Omental fat pad (tissue), 4 donors: ENCODE data around the gene C20orf141. TPM values are rescaled to one million over a fixed set of nuclear protein-coding genes. Genes with fewer than 3 reads are reported as not detected.
A peak's percentile ranks its signal among the peaks of the same experiment; 100 is the strongest.

Experiments used
- ATAC-seq: fragments of 150-250 bp; one replicate; pipeline ENCODE4 v1.9.1; 2016; ENCODE audit warnings: mild to moderate bottlenecking, moderate library complexity; ENCODE audit not compliant: low FRiP score
- DNase-seq: peaks from one replicate; pipeline ENCODE4 v3.0.0-alpha.2; 2019; ENCODE audit warnings: low spot score
- CTCF ChIP-seq, 3 donors: fragments of 450-650 bp; IDR thresholded peaks; one replicate each; pipeline ENCODE4 v1.5.1; 2016 to 2017; ENCODE audit warnings: antibody characterized with exemption in 3 of 3, mild to moderate bottlenecking in 3 of 3, moderate library complexity in 2 of 3
- total RNA-seq, 4 donors: library from RNA; depleted of rRNA; stranded (reverse); fragments of >200 nt; gene quantifications; one replicate each; pipeline ENCODE4 v1.1.0, GENCODE V29; 2016

The C20orf141 gene
- total RNA-seq, 4 donors from 2014 or later: 1.2 to 1.4 TPM; not detected in 2

- no peak for DNase-seq
- TF ChIP-seq CTCF (IDR thresholded peaks at IDR 0.05): no peak
- ATAC-seq: no peak
Measured at GRCh38 chr20:2839732-2840137, 24.9 kb downstream of the C20orf141 start.

DNA sequence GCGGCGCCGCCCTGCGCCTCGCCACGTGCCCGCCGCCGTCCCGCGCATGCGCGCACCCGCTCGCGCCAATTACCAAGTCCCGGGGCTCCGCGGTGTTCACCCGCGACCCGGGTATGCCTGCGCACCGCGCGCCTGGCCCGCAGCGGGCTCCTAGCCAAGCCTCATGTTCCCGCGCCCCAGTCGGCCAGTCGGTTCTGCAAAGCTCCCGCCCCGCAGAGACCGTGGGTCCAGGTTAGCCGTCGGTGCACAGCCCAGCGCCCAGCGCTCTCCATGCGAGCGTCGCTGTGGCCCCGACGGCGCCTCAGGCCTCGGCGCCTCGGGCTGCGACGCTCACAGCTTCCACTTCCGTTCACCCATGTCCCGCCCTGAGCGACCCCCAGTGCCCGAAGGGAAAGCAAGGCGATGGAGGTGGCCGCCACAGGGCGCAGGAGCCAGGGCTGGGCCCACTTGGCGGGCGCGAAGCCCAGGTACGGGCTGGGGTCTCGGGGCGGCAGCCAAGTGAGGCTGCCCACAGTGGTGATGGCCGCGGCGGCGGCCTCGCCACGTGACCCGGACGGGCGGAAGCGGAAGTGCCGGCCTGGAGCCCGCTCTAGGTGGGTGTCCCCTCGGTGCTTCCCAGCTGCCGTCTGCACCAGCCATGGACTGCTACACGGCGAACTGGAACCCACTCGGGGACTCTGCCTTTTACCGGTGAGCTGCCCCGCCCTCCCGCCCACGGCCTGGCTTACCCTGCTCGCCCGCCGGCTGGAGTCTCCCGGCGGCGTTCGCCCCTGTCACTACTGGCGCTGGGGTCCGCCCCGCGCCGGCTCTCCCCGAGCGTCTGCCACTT, 25.6 kb downstream of the C20orf141 start, which contains the start of the genes PCED1A and VPS16:
Gene PCED1A, minus strand, starts transcription at position 518 of the 829 bp plus-strand sequence. CDS start 743 bp downstream, outside the sequence.
Gene VPS16, plus strand, starts transcription at position 608 of the 829 bp plus-strand sequence. Its CDS starts 30 bp downstream, at position 638.
- DNase-seq (peak; percentile 55), ATAC-seq (peak; percentile 95)
- no peak for TF ChIP-seq CTCF (IDR thresholded peaks at IDR 0.05)

DNA sequence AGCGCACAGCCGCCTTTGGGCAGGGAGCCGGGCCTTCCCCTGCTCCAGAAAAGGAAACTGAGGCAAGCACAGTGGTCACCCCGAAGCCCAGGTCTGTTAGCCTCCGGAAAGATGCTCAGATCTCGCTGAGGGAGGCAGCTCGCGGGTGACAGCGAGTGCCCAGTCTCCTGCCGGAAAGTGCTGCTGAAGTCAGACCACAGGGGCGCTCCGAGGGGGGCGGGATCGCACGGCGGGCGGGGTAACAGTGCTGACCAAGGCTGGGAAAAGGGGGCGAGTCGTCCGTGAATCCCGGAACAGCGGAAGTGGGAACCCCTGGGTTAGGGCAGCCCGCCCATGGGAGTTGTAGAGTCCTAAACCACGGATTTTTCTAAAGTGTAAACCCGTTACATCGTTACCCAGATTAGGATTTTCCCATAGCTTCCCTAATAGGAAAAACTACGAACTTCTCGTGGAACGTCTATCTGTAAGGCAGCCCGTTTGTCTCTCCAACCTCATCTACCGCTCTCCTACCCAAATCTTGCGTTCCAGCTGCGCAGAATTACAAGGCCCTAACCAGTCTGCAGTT, 26.3 kb downstream of the C20orf141 start:
- DNase-seq (peak; percentile 52), ATAC-seq (peak; percentile 89)
- TF ChIP-seq CTCF (IDR thresholded peaks at IDR 0.05): no peak

GRCh38 chr20:2845607-2846006, 30.8 kb downstream of the C20orf141 start:
- no peak for TF ChIP-seq CTCF (IDR thresholded peaks at IDR 0.05)
- DNase-seq: no peak
- no peak for ATAC-seq

DNA sequence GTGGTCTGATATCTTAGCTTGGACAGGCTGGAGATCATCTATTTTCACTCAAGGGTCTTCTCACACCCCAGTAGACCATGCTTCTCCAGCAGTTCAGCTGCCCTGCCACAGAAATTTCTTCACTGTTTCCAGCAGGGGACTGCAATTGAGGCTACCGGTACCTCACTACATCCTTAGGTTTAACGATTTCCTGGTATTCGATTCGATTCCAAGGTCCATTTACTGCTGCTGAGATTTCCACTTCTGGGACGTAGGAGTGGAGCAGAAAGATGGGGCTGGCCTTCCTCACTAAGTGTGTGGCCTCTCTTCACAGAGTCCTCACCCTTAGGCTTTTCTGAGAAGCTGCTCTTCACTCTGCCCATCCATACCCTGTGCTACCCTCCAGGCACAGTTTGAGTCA, 31.9 kb downstream of the C20orf141 start:
- ATAC-seq: no peak
- TF ChIP-seq CTCF (IDR thresholded peaks at IDR 0.05): no peak
- DNase-seq: no peak

DNA sequence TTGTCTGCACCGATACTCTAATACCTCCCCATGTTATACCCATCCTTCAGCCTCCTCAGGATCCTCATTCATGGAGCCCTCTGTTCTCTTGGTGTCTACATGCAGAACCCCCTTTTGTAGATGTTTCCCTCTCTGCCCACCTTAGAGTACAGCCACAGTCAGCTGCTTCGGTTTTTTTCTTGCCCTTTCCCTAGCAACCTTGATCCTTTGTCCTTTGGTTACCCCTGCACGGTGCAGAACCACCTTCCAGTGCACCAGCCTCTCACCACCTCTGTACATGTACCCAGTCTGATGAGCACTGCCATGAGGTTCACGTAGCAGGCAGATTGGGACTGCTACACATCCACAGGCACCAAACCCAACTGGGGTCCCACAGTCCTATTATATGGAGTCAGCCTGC, 33.0 kb downstream of the C20orf141 start:
- DNase-seq (no peak), ATAC-seq (no peak)
- TF ChIP-seq CTCF (IDR thresholded peaks at IDR 0.05): no peak
